Inflammatory macrophage treated with lipopolysaccharide for 1 hour (primary cell): ENCODE data around the gene OVOL3.

Experiments
- DNase-seq, 2 donors: peaks; one replicate each; pipeline ENCODE4 v3.0.0-alpha.2; 2020 to 2022

Gene OVOL3

DNA sequence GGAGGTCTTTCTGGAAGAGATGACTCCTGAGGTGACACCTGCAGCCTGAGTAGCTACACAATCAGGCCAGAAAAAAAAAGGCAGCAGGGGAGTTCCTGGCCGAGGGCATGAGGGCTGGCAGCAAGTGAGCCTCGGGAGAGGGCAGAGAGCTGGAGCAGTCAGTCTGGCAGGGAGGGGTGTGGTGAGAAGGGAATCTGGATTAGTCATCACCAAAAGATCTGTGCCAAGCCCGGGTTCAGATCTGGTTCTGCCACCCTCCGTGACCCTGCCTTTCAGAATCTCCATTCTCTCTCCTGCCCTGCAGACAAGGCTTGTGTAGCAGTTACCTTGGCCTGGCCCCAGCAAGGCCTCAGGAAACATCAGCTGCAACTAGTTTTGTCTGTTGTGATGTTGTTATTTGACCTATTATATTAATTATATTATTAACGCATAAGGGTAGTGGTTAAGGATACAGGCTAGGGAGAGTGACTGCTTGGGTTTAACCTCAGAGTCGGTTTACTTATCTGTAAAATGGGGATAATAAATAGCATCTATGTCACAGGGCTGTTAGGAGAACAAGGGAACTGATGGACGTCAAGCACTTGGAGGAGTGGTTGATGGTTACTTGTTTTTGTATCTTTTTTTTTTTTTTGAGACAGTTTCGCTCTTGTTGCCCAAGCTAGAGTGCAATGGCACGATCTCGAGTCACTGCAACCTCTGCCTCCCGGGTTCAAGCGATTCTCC is 26.2 kb downstream of the OVOL3 start:
- peak; percentile 23 to 36 for DNase-seq

DNA sequence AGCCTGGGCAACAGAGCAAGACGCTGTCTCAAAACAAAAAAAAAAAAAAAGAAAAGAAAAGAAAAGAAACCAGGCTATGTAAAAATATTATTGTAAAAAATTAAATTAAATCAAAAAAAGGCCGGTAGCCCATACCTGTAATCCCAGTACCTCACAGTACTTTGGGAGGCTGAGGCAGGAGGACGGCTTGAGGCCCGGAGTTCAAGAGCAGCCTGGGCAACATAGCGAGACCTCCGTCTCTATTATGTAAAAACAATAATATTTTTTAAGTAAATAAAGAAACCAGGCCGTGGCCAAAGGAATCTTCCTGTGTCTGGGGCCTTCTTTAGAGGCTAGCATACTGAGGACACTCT is 28.2 kb downstream of the OVOL3 start:
- DNase-seq = no peak

- peak; percentile 94 to 96 for DNase-seq
Observed at GRCh38 chr19:36139473-36140303, 28.7 kb downstream of the OVOL3 start, which contains the start of gene CAPNS1. Gene CAPNS1, plus strand, starts transcription at chr19:36140066. Its CDS starts 946 bp downstream, at chr19:36141012.

GRCh38 chr19:36140304-36141038 is 29.5 kb downstream of the OVOL3 start:
- DNase-seq = peak; percentile 73 to 77

DNA sequence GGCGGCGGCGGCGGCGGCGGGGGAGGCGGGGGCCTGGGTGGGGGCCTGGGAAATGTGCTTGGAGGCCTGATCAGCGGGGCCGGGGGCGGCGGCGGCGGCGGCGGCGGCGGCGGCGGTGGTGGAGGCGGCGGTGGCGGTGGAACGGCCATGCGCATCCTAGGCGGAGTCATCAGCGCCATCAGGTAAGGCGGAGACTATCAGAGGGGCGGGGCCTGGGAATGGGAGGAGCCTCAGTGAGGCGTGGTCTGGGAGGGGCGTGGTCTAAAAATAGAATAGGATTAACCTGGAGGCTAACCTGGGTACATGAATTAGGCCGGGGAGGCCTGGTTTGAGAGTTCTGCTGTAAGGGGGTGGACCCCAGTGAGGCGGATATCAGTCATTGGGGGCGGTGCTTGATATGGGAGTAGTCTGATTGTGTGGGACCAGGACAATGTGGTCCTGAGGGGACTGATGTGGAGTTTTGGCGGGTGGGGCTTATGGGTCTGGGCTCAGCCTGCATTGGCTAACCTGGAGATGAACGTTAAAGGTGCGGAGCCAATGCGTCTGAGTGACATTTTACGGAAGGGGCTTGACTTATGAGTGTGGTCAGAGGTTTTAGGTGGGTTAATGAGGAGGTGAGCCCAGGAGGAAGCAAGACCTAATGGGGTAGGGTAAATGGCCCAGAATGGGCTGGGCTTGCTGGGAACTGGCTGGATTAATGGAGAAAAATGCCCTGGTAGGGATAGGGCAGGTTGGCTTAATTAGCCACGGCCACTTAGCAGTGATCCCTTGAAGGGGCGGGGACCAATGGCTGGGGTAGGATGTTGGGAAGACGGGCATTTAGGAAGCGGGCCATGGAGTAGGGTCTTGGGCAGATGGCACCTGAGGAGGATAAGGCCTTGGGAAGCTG is 30.3 kb downstream of the OVOL3 start:
- DNase-seq = peak; percentile 76 to 96

DNA sequence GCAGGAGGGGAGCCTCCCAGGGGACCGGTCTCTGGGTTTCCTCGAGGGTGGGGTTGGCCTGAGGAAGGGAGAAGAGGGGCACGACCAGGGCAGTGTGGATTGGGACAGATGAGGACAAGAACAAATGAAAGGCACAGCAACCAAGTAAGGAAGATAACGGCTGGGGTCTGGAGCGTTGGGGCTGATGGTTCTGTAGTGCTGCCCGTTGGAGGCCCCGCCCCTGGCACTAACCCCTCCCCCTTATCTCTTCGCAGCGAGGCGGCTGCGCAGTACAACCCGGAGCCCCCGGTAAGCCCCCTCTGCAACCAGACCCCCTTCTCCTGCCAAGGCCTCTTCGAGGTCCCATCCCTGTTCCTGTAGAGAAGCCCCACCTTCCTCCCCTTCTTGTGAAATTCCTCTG is 31.1 kb downstream of the OVOL3 start:
- no peak for DNase-seq

DNA sequence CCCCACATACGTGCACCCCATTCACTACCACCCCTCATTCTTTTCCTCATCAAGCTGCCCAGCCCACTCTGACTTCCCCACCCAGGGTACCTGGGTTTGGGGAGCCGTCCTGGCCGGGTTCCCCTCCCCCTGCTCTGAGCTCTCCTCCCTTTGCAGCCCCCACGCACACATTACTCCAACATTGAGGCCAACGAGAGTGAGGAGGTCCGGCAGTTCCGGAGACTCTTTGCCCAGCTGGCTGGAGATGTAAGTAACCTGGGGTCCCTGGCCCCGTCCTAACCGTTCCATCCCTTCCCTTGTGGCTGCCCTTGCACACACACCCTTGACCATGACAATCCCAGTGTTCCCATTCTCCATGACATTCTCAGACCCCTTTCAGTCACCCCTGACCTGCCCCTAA is 31.6 kb downstream of the OVOL3 start:
- DNase-seq = no peak

DNA sequence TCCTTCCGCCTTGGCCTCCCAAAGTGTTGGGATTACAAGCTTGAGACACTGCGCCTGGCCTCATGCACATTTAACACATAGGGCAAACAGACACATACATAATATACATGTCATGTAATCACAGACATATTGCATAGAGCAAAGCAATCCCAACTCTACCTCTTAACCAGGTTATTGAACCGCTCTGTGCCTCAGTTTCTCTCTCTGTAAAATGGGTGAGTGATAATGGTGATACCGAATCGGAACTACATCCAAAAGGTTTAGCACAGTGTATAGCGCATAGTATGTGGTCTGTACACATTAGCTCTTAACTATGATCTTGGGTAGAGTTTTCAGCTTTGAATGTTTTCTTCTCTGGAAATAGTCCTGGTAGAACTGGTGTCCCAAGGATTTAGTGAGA is 33.7 kb downstream of the OVOL3 start:
- DNase-seq = no peak

- DNase-seq = no peak
Observed at GRCh38 chr19:36149673-36150406, 38.9 kb downstream of the OVOL3 start.

DNA sequence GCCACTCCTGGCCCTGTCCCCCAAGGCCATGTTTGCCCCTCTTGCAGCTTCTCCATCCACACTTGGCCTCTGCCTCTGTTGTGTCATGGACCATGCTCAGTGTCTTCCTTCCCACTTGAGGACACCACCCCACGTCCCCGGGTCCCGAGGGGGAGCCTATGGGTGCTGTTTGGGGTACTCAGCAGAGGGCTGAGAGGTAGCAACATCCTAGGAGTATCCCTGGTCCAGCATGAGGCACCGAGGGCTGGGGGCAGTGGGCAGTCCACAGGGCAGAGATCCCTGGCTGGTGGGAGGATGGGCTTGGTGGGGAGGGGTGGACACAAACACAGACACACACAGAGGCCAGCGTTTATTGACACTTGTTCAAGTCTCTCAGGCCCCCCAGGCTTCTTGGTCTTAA is 39.6 kb downstream of the OVOL3 start:
- no peak for DNase-seq

DNA sequence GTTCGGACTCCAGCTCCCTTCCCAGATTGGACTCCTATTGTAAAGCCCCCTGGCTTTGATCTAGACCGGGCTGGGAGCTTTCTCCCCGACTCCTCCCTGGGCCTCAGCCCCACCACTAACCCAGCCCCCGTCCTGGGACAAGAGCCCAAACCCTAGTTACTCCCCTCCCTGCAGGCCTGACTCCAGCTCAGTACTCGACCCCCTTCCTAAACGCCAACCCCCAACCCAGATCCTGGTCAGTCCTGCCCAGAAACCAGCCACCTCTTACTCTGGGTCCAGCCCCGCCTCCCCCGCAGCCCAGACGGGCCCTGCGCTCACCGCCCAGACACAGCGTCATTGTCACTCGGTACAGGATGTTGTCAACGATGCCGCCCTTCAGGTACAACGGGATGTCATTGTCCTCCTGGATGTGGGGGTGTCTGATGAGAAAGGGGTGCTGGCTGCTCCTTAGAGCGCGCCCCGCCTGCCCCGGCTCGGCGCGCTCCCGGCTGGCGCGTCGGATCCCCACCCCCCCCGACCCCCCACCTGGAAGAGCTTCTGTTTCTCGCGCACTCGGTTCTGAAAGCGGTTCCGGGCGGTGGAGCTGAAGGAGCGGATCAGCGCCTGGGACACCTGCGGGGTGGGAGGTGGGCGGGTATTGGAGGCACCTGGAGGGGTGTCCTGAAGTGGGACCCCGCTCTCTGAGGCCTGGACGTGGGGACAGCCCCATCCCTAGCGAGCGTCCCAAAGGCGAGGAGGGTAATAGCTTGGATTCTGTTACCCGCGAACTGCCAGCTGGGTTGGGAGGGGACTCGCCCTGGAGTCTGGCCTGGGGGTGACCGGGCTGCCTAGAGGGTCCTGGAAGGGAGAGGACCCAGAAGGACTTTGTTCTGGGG is 40.4 kb downstream of the OVOL3 start:
- DNase-seq = no peak

DNA sequence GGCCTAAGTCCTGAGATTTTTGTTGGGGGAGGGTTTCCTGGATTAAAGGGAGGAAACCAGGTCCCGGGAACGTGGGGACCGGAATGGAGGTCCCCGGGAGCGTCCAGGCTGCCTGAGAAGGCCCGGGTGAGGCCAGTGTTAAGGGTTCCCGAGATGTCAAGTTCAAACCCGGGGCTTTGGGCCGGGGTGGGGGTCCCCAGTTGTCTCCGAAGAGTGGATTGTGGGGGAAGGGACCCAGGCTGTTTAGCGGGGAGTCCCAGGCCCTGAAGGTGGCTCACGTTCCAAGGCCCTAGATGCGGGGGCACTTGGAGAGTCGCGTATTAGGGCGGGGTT is 41.0 kb downstream of the OVOL3 start:
- no peak for DNase-seq

- no peak for DNase-seq
Observed at GRCh38 chr19:36152352-36153091, 41.6 kb downstream of the OVOL3 start, which contains the start of gene COX7A1. Gene COX7A1, minus strand, starts transcription at chr19:36152447. Its CDS starts 40 bp downstream, at chr19:36152407.

- no peak for DNase-seq
Observed at GRCh38 chr19:36153126-36153525, 42.2 kb downstream of the OVOL3 start.

DNA sequence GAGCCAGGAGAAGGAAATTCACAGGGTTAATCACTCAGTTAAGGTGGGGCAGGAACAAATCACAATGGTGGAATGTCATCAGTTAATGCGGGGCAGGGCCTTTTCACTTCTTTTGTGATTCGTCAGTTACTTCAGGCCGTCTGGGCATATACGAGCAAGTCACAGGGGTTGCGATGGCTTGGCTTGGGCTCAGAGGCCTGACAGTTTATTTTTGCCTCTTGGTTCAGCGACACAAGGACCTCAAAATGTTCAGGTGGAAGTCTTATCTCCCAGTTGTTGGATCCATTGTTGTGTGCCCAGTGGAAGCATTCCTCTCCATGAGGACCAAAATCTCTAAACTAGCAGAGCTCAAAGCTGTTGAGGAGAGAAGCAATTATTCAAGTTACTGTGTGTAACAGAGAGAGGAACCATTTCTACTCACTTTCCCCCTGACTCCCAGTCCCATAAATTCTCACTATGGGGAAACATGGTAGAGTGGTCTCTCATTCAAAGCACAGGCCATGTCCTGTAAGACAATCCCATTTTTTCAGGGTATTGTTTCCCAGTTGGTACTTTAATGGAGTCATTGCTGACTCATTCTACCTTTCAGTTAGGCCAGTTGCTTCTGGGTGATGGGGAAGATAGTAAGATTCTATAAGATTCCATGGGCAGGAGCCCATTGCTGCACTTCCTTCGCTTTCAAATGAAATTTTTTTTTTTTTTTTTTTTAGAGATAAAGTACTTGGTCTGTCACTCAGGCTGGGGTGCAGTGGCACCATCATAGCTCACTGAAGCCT is 50.1 kb downstream of the OVOL3 start:
- no peak for DNase-seq
